Astrocyte (in vitro differentiated cells and primary cell): Measurements from ENCODE around the gene CHRNA4. TPM values are rescaled to one million over a fixed set of nuclear protein-coding genes. Genes with fewer than 3 reads are reported as not detected.
"Not testable (repeated sequence)": the region's sequence is repeated elsewhere in the genome, so short reads cannot be mapped to it uniquely, and the experiment has no call there.

Experiments
- DNase-seq: peaks from one replicate; pipeline ENCODE4 v3.0.0-alpha.2; 2010; ENCODE audit warnings: low read depth
- FAIRE-seq: peaks from 2 replicates; lab custom pipeline; 2011; peaks lifted over from hg19 to GRCh38; lab: Jason Lieb, UNC
- H2AFZ ChIP-seq: 2 replicates; pipeline ENCODE4 v1.6.0; 2012; ENCODE audit warnings: low read depth, low read length, inconsistent platforms
- H3K27ac ChIP-seq: 2 replicates; pipeline ENCODE4 v1.5.1; 2011; ENCODE audit warnings: low read depth, low read length, inconsistent platforms
- H3K27me3 ChIP-seq: 2 replicates; pipeline ENCODE4 v1.6.0; 2011; ENCODE audit warnings: low read length, inconsistent platforms; ENCODE audit not compliant: insufficient read depth
- H3K36me3 ChIP-seq: 2 replicates; pipeline ENCODE4 v1.5.1; 2011; ENCODE audit warnings: low read length, inconsistent platforms; ENCODE audit not compliant: insufficient read depth
- H3K4me1 ChIP-seq: 2 replicates; pipeline ENCODE4 v1.5.1; 2011; ENCODE audit warnings: low read length, inconsistent platforms; ENCODE audit not compliant: insufficient read depth
- H3K4me2 ChIP-seq: 2 replicates; pipeline ENCODE4 v1.6.0; 2012; ENCODE audit warnings: low read length, inconsistent platforms
- H3K4me3 ChIP-seq: 2 replicates; pipeline ENCODE4 v1.5.1; 2011; ENCODE audit warnings: low read depth, mild to moderate bottlenecking, low read length, inconsistent platforms; ENCODE audit not compliant: insufficient read depth
- H3K79me2 ChIP-seq: 2 replicates; pipeline ENCODE4 v1.6.0; 2012; ENCODE audit warnings: mild to moderate bottlenecking, low read length, inconsistent platforms; ENCODE audit not compliant: insufficient read depth
- H3K9ac ChIP-seq: 2 replicates; pipeline ENCODE4 v1.6.0; 2012; ENCODE audit warnings: mild to moderate bottlenecking, low read length, inconsistent platforms
- H3K9me3 ChIP-seq: 2 replicates; pipeline ENCODE4 v1.5.1; 2012; ENCODE audit warnings: low read depth, mild to moderate bottlenecking, low read length, inconsistent platforms; ENCODE audit not compliant: insufficient read depth
- H4K20me1 ChIP-seq: 2 replicates; pipeline ENCODE4 v1.6.0; 2012; ENCODE audit warnings: low read length, inconsistent platforms; ENCODE audit not compliant: insufficient read depth
- H3K27ac Mint-ChIP-seq: one replicate; pipeline ENCODE4 v1.8.0; 2021; ENCODE audit warnings: mild to moderate bottlenecking, mixed read lengths; ENCODE audit not compliant: unreplicated experiment
- H3K27me3 Mint-ChIP-seq: one replicate; pipeline ENCODE4 v1.8.0; 2021; ENCODE audit warnings: low read depth, mixed read lengths; ENCODE audit not compliant: unreplicated experiment
- H3K36me3 Mint-ChIP-seq: one replicate; pipeline ENCODE4 v1.8.0; 2021; ENCODE audit warnings: low read depth, mixed read lengths; ENCODE audit not compliant: unreplicated experiment
- H3K4me1 Mint-ChIP-seq: one replicate; pipeline ENCODE4 v1.8.0; 2021; ENCODE audit warnings: low read depth, mixed read lengths; ENCODE audit not compliant: unreplicated experiment
- H3K4me3 Mint-ChIP-seq: one replicate; pipeline ENCODE4 v1.8.0; 2021; ENCODE audit warnings: mild to moderate bottlenecking, moderate library complexity, mixed read lengths; ENCODE audit not compliant: unreplicated experiment
- H3K9me3 Mint-ChIP-seq: one replicate; pipeline ENCODE4 v1.8.0; 2021; ENCODE audit warnings: mild to moderate bottlenecking, mixed read lengths; ENCODE audit not compliant: unreplicated experiment
- CTCF ChIP-seq: IDR thresholded peaks from 2 replicates; pipeline ENCODE4 v1.5.1; 2011; ENCODE audit warnings: low read depth, mild to moderate bottlenecking, inconsistent platforms, low read length, moderate library complexity; ENCODE audit not compliant: insufficient read depth
- EZH2 ChIP-seq: IDR thresholded peaks from 2 replicates; pipeline ENCODE4 v1.6.1; 2012; ENCODE audit warnings: mild to moderate bottlenecking, low read length, inconsistent platforms; ENCODE audit not compliant: insufficient read depth
- total RNA-seq: library from RNA; stranded (reverse); gene quantifications from 2 replicates; pipeline ENCODE4 v1.2.1, GENCODE V29; 2021

Gene CHRNA4
- total RNA-seq, 1 donor from 2014 or later: 1.8 TPM

DNA sequence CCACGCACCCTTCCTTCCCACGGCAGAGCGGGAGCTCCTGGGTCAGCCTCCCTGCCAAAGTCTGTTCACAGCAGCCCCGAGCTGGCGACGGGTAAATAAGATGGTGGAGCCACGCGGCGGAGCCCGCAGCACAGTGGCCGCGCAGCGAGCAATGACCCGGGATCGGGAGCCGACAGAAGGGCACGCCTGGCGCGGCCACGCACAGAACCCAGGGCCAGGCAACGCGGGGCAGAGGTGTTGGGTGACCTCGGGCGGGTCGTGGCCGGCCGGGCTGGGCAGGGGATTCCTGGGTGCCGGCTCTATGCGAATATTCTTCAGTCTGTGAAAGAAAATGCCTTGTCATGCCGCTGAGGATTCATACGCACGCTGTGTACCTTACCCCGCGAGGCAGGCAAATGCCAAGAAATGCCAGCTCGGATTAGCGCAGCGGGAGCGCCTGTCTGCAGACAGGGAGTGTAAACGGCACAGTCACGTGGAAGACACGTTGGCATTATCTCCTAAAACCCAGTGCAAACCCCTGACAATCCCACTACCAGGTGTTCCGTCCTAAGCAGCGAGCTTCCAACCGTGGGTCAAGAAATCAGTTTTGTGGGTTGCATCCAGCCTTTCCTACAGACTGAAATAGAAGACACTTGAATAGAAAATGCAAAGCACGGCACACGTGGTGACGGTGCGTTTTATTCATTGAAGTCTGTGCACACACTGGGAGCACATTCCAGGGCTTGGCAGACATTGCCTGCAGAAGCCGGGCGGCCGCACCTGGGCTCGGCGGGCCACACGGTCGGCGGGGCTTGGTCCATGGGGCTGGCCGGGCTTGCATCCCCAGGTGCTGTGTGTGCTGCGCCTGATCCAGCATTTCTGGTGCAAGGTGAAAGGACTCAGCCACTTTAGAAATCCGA is 18.3 kb downstream of the CHRNA4 start:
- Histone ChIP-seq H3K79me2 (no peaks in the 10 kb centered on the region), H3K4me1 (no peaks in the 10 kb centered on the region), H3K27me3 (peaks cover 23% of the 10 kb centered on the region), H3K9ac (no peak overlapping the region), H2AFZ (no peak overlapping the region), H3K9me3 (no peaks in the 10 kb centered on the region), H3K4me2 (no peak overlapping the region), H3K36me3 (no peaks in the 10 kb centered on the region), H3K4me3 (no peak overlapping the region), H3K27ac (no peak overlapping the region), H4K20me1 (peaks cover 4% of the 10 kb centered on the region)
- Mint-ChIP-seq H3K9me3 (peaks cover 8% of the 10 kb centered on the region), H3K4me3 (no peak overlapping the region), H3K27ac (no peak overlapping the region), H3K4me1 (peaks cover 3% of the 10 kb centered on the region), H3K36me3 (peaks cover 7% of the 10 kb centered on the region), H3K27me3 (peaks cover 24% of the 10 kb centered on the region)
- DNase-seq (no peak), FAIRE-seq (no peak)
- TF ChIP-seq CTCF (no peak), EZH2 (no peak)

DNA sequence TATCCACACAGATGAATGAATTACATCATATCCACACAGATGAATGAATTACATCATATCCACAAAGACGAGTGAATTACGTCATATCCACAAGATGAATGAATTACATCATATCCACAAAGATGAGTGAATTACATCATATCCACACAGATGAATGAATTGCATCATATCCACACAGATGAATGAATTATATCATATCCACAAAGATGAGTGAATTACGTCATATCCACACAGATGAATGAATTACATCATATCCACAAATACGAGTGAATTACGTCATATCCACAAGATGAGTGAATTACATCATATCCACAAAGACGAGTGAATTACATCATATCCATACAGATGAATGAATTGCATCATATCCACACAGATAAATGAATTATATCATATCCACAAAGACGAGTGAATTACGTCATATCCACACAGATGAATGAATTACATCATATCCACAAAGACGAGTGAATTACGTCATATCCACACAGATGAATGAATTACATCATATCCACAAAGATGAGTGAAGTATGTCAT is 20.9 kb downstream of the CHRNA4 start:
- H3K36me3 ChIP-seq, H3K27ac ChIP-seq, H2AFZ ChIP-seq, DNase-seq, H3K4me3 Mint-ChIP-seq, H3K4me2 ChIP-seq, H3K4me3 ChIP-seq, H3K4me1 ChIP-seq, H3K27ac Mint-ChIP-seq, H3K9ac ChIP-seq, H3K9me3 ChIP-seq, H3K79me2 ChIP-seq, H3K9me3 Mint-ChIP-seq, H4K20me1 ChIP-seq, H3K36me3 Mint-ChIP-seq: not testable (repeated sequence)
- peak; percentile 17 for FAIRE-seq
- H3K27me3 Mint-ChIP-seq: peaks cover 31% of the 10 kb centered on the region
- peaks cover 27% of the 10 kb centered on the region for H3K27me3 ChIP-seq
- peaks cover 17% of the 10 kb centered on the region for H3K4me1 Mint-ChIP-seq

DNA sequence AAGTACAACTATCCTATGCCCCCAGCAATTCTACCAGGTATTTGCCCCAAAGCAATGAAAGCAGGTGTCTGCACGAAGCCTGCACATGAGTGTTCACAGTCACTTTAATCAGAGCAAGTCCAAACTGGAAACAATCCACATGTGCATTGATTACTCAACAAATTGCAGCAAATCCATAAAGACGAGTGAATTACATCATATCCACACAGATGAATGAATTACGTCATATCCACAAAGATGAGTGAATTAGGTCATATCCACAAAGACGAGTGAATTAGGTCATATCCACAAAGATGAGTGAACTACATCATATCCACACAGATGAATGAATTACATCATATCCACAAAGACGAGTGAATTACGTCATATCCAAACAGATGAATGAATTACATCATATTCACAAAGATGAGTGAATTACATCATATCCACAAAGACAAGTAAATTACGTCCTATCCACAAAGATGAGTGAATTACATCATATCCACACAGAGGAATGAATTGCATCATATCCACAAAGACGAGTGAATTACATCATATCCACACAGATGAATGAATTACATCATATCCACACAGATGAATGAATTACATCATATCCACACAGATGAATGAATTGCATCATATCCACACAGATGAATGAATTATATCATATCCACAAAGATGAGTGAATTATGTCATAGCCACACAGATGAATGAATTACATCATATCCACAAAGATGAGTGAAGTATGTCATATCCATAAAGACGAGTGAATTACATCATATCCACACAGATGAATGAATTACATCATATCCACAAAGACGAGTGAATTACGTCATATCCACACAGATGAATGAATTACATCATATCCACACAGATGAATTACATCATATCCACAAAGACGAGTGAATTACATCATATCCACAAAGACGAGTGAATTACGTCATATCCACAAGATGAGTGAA is 21.7 kb downstream of the CHRNA4 start:
- not testable (repeated sequence) for DNase-seq, H3K9me3 ChIP-seq, H2AFZ ChIP-seq, H3K36me3 Mint-ChIP-seq, H3K4me3 ChIP-seq, H3K36me3 ChIP-seq, H3K27ac ChIP-seq, H3K4me1 ChIP-seq, H3K4me2 ChIP-seq, H3K9me3 Mint-ChIP-seq, H3K9ac ChIP-seq, H4K20me1 ChIP-seq, H3K79me2 ChIP-seq, H3K4me3 Mint-ChIP-seq
- peak; percentile 47 for FAIRE-seq
- H3K27me3 Mint-ChIP-seq: peaks cover 31% of the 10 kb centered on the region
- H3K27me3 ChIP-seq: peaks cover 27% of the 10 kb centered on the region
- peak overlapping the region; percentile 31 for H3K27ac Mint-ChIP-seq
- H3K4me1 Mint-ChIP-seq: peaks cover 17% of the 10 kb centered on the region
